ENCODE results near the gene CNBP. TPM values are rescaled to one million over a fixed set of nuclear protein-coding genes. Genes with fewer than 3 reads are reported as not detected.

Gene CNBP
- polyA plus RNA-seq, 1 experiment = 268 TPM

- TF ChIP-seq CTCF (IDR thresholded peaks at IDR 0.05; ENCODE audit: insufficient read depth, low read depth, low read length) = no peak
- POLR2A ChIA-PET = no interaction called here
Observed at GRCh38 chr3:129119365-129120100, 64.2 kb downstream of the CNBP start.

GRCh38 chr3:129118745-129119144 is 65.0 kb downstream of the CNBP start:
- no peaks in the 10 kb centered on the region for H3K27me3 ChIP-seq (ENCODE audit: control insufficient read depth, insufficient read depth, low read length)
- CTCF ChIA-PET = interaction anchor here (0.7 to 2.2 kb wide), 6 partner anchors 43 to 148 kb away, joined by 3 to 9 read pairs (median 4); no protein-coding TSS in a partner anchor
- H3K36me3 ChIP-seq (ENCODE audit: control insufficient read depth, insufficient read depth, low read length) = peaks cover 9% of the 10 kb centered on the region
- no peak for DNase-seq (ENCODE audit: low read depth)
- no peak for TF ChIP-seq CTCF (IDR thresholded peaks at IDR 0.05; ENCODE audit: insufficient read depth, low read depth, low read length)
- no peak overlapping the region for H3K4me3 ChIP-seq (ENCODE audit: low read depth, low read length)
- POLR2A ChIA-PET = no interaction called here

More at GRCh38 chr3:129119365-129120100, 64.2 kb downstream of the CNBP start:
- H3K27me3 ChIP-seq (ENCODE audit: control insufficient read depth, insufficient read depth, low read length) = no peaks in the 10 kb centered on the region
- CTCF ChIA-PET = interaction anchor here (1.1 to 2.2 kb wide), 5 partner anchors 42 to 149 kb away, joined by 3 to 9 read pairs (median 4); no protein-coding TSS in a partner anchor
- peak overlapping the region; percentile 69 for H3K4me3 ChIP-seq (ENCODE audit: low read depth, low read length)
- no peak for DNase-seq (ENCODE audit: low read depth)
- peaks cover 8% of the 10 kb centered on the region for H3K36me3 ChIP-seq (ENCODE audit: control insufficient read depth, insufficient read depth, low read length)

Small RNA genes lying within 50 kb of the gene (small RNA-seq; reads per million reads assigned to genes)
- gene RPS27P12 (ENCODE audit: insufficient read length, low read depth, low replicate concordance) = not detected

Other genes starting within 250 kb of the CNBP start
- not detected in 2 replicates for gene CFAP92, start 189.8 kb downstream of the CNBP start, polyA plus RNA-seq (2011; rRNA removed)
- not detected in 2 replicates for gene EFCC1, start 182.6 kb downstream of the CNBP start, polyA plus RNA-seq (2011; rRNA removed)
- not detected in 2 replicates for gene GP9, start 123.1 kb downstream of the CNBP start, polyA plus RNA-seq (2011; rRNA removed)
- gene RAB43, start 62.1 kb downstream of the CNBP start, polyA plus RNA-seq (2011; rRNA removed) = 7.1 and 16.1 TPM in 2 replicates
- gene ISY1, start 22.8 kb downstream of the CNBP start, polyA plus RNA-seq (2011; rRNA removed) = 21.0 and 34.2 TPM in 2 replicates
- 181 and 220 TPM in 2 replicates for gene COPG1, start 65.7 kb upstream of the CNBP start, polyA plus RNA-seq (2011; rRNA removed)
- 23.1 and 27.2 TPM in 2 replicates for gene HMCES, start 95.0 kb upstream of the CNBP start, polyA plus RNA-seq (2011; rRNA removed)
- 0.02 and 0.05 TPM in 2 replicates for gene EFCAB12, start 244.7 kb upstream of the CNBP start, polyA plus RNA-seq (2011; rRNA removed)

All from BJ (cell line).